ENCODE results near the gene DAPK1.

GRCh38 chr9:87646546-87646945 lies 148.9 kb downstream of the DAPK1 start:
- no peak for TF ChIP-seq CTCF (IDR thresholded peaks at IDR 0.05)
- no peak for TF ChIP-seq ZFX (IDR thresholded peaks at IDR 0.05; ENCODE audit: borderline replicate concordance)

All from 22Rv1 (cell line).